Hematopoietic multipotent progenitor cell treated with erythropoietin and hydrocortisone succinate and interleukin-3 and kit ligand, for 4 days (in vitro differentiated cells): Measurements from ENCODE around the gene NEAT1.

ENCODE experiments used
- DNase-seq: peaks from one replicate; pipeline ENCODE4 v3.0.0-alpha.2; 2015

Gene NEAT1

GRCh38 chr11:65422633-65423515, at the start of gene NEAT1:
NEAT1 (plus strand) TSS chr11:65422798.
- DNase-seq = peak; percentile 96

- DNase-seq = no peak
These were observed 48.6 kb upstream of the NEAT1 start for GRCh38 chr11:65373839-65374580.

- no peak for DNase-seq
These were observed 47.6 kb upstream of the NEAT1 start for GRCh38 chr11:65375012-65375411.

GRCh38 chr11:65376138-65376713, 46.4 kb upstream of the NEAT1 start:
- no peak for DNase-seq

- DNase-seq = no peak
These were observed 45.6 kb upstream of the NEAT1 start for GRCh38 chr11:65377036-65377435.

- DNase-seq = no peak
These were observed 44.8 kb upstream of the NEAT1 start for GRCh38 chr11:65377777-65378176.

- DNase-seq = peak; percentile 87
These were observed 44.2 kb upstream of the NEAT1 start for GRCh38 chr11:65378208-65378927.

- no peak for DNase-seq
These were observed 43.5 kb upstream of the NEAT1 start for GRCh38 chr11:65378928-65379638.

GRCh38 chr11:65379698-65380459, 42.7 kb upstream of the NEAT1 start:
- no peak for DNase-seq

GRCh38 chr11:65380460-65381119, 42.0 kb upstream of the NEAT1 start:
- no peak for DNase-seq

GRCh38 chr11:65381716-65382032, 40.9 kb upstream of the NEAT1 start:
- DNase-seq = peak; percentile 80

GRCh38 chr11:65382033-65382803, 40.4 kb upstream of the NEAT1 start, which contains the start of gene SLC25A45:
SLC25A45 (minus strand) TSS chr11:65382646; CDS start chr11:65381951, 695 bp downstream.
- DNase-seq = peak; percentile 96

- no peak for DNase-seq
These were observed 39.7 kb upstream of the NEAT1 start for GRCh38 chr11:65382804-65383368.

- DNase-seq = peak; percentile 46
These were observed 38.8 kb upstream of the NEAT1 start for GRCh38 chr11:65383778-65384177.

- peak; percentile 25 for DNase-seq
These were observed 38.2 kb upstream of the NEAT1 start for GRCh38 chr11:65384301-65384889.

GRCh38 chr11:65386307-65387140, 36.1 kb upstream of the NEAT1 start, which contains the start of gene FRMD8:
FRMD8 (plus strand) TSS chr11:65386637; CDS start chr11:65387037, 400 bp downstream.
- DNase-seq = peak; percentile 91

- no peak for DNase-seq
These were observed 33.9 kb upstream of the NEAT1 start for GRCh38 chr11:65388731-65389130.

- no peak for DNase-seq
These were observed 33.2 kb upstream of the NEAT1 start for GRCh38 chr11:65389294-65389980.
